Measurements from ENCODE around the gene PPP2R2C.

The PPP2R2C gene

GRCh38 chr4:6290769-6291547 is 181.5 kb downstream of the PPP2R2C start:
- no peak for TF ChIP-seq YY1 (IDR thresholded peaks at IDR 0.05; ENCODE audit: insufficient read depth, insufficient read length)
- no peak for TF ChIP-seq ZNF274 (IDR thresholded peaks at IDR 0.05; ENCODE audit: low read depth, low read length)
- no peak for TF ChIP-seq SUZ12 (IDR thresholded peaks at IDR 0.05; ENCODE audit: extremely low read depth, insufficient read depth, insufficient read length)
- no peak for DNase-seq (ENCODE audit: low read depth, low spot score)
- H3K9me3 ChIP-seq (ENCODE audit: insufficient read depth, low read length) = no peaks in the 10 kb centered on the region
- no peak overlapping the region for H3K9ac ChIP-seq (ENCODE audit: insufficient read length, low read depth)
- H3K4me3 ChIP-seq (ENCODE audit: insufficient read length, low read depth) = no peak overlapping the region
- no peaks in the 10 kb centered on the region for H3K27me3 ChIP-seq (ENCODE audit: insufficient read depth, insufficient read length)
- no peaks in the 10 kb centered on the region for H3K4me1 ChIP-seq (ENCODE audit: insufficient read depth, insufficient read length)
- peaks cover 79% of the 10 kb centered on the region for H3K36me3 ChIP-seq (ENCODE audit: insufficient read depth, insufficient read length, low read length)

DNA sequence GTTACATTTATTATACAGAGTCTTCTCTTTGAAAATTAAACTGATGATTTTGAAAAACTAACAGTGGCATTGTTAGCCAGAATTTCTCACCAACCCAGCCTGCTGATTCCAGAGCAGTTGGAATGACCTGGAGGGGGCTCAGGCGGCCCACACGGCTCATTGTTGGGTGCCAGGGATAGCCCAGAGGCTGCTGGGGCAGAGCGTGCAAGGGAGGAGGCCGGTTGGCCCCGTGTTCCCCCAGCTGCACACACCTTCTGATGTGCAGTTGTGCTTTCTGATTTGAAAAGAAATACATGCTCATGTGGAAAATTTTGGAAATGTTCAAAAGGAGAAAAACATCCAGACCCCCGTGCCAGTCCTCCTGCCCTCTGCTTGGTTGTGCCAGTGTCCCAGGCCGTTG is 182.2 kb downstream of the PPP2R2C start:
- H3K27me3 ChIP-seq (ENCODE audit: insufficient read depth, insufficient read length) = no peaks in the 10 kb centered on the region
- H3K4me3 ChIP-seq (ENCODE audit: insufficient read length, low read depth) = no peak overlapping the region
- H3K9ac ChIP-seq (ENCODE audit: insufficient read length, low read depth) = no peak overlapping the region
- H3K36me3 ChIP-seq (ENCODE audit: insufficient read depth, insufficient read length, low read length) = peaks cover 79% of the 10 kb centered on the region
- H3K4me1 ChIP-seq (ENCODE audit: insufficient read depth, insufficient read length) = no peaks in the 10 kb centered on the region
- no peak for TF ChIP-seq ZNF274 (IDR thresholded peaks at IDR 0.05; ENCODE audit: low read depth, low read length)
- no peak for TF ChIP-seq YY1 (IDR thresholded peaks at IDR 0.05; ENCODE audit: insufficient read depth, insufficient read length)
- no peak for TF ChIP-seq SUZ12 (IDR thresholded peaks at IDR 0.05; ENCODE audit: extremely low read depth, insufficient read depth, insufficient read length)
- DNase-seq (ENCODE audit: low read depth, low spot score) = no peak
- no peaks in the 10 kb centered on the region for H3K9me3 ChIP-seq (ENCODE audit: insufficient read depth, low read length)

DNA sequence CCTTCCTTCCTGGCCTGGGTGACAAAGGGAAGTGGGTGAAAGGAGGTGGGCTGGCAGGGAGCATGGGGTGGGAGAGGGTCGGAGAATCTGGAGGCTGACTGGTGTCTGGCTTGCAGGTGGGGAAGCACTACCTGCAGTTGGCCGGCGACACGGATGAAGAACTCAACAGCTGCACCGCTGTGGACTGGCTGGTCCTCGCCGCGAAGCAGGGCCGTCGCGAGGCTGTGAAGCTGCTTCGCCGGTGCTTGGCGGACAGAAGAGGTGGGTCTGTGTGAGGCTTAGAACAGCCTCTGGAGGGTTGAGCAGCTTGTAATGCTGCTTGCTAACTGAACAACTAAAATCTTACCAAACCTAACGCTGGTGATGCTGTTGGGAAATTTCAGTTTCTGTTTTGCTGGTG is 183.5 kb downstream of the PPP2R2C start:
- no peak for DNase-seq (ENCODE audit: low read depth, low spot score)
- no peak for TF ChIP-seq SUZ12 (IDR thresholded peaks at IDR 0.05; ENCODE audit: extremely low read depth, insufficient read depth, insufficient read length)
- no peak for TF ChIP-seq YY1 (IDR thresholded peaks at IDR 0.05; ENCODE audit: insufficient read depth, insufficient read length)
- no peak for TF ChIP-seq ZNF274 (IDR thresholded peaks at IDR 0.05; ENCODE audit: low read depth, low read length)
- Histone ChIP-seq H3K4me3 (ENCODE audit: insufficient read length, low read depth) (no peak overlapping the region), H3K27me3 (ENCODE audit: insufficient read depth, insufficient read length) (no peaks in the 10 kb centered on the region), H3K4me1 (ENCODE audit: insufficient read depth, insufficient read length) (no peaks in the 10 kb centered on the region), H3K9ac (ENCODE audit: insufficient read length, low read depth) (no peak overlapping the region), H3K36me3 (ENCODE audit: insufficient read depth, insufficient read length, low read length) (peaks cover 68% of the 10 kb centered on the region), H3K9me3 (ENCODE audit: insufficient read depth, low read length) (no peaks in the 10 kb centered on the region)

GRCh38 chr4:6288342-6288741 is 184.1 kb downstream of the PPP2R2C start:
- Histone ChIP-seq H3K9ac (ENCODE audit: insufficient read length, low read depth) (no peak overlapping the region), H3K36me3 (ENCODE audit: insufficient read depth, insufficient read length, low read length) (peaks cover 68% of the 10 kb centered on the region), H3K4me3 (ENCODE audit: insufficient read length, low read depth) (no peak overlapping the region), H3K9me3 (ENCODE audit: insufficient read depth, low read length) (no peaks in the 10 kb centered on the region), H3K27me3 (ENCODE audit: insufficient read depth, insufficient read length) (no peaks in the 10 kb centered on the region), H3K4me1 (ENCODE audit: insufficient read depth, insufficient read length) (no peaks in the 10 kb centered on the region)
- DNase-seq (ENCODE audit: low read depth, low spot score) = no peak
- TF ChIP-seq ZNF274 (IDR thresholded peaks at IDR 0.05; ENCODE audit: low read depth, low read length) = no peak
- no peak for TF ChIP-seq YY1 (IDR thresholded peaks at IDR 0.05; ENCODE audit: insufficient read depth, insufficient read length)
- TF ChIP-seq SUZ12 (IDR thresholded peaks at IDR 0.05; ENCODE audit: extremely low read depth, insufficient read depth, insufficient read length) = no peak

- Histone ChIP-seq H3K9me3 (ENCODE audit: insufficient read depth, low read length) (no peaks in the 10 kb centered on the region), H3K36me3 (ENCODE audit: insufficient read depth, insufficient read length, low read length) (peaks cover 73% of the 10 kb centered on the region), H3K4me1 (ENCODE audit: insufficient read depth, insufficient read length) (no peaks in the 10 kb centered on the region), H3K9ac (ENCODE audit: insufficient read length, low read depth) (no peak overlapping the region), H3K27me3 (ENCODE audit: insufficient read depth, insufficient read length) (no peaks in the 10 kb centered on the region), H3K4me3 (ENCODE audit: insufficient read length, low read depth) (no peak overlapping the region)
- TF ChIP-seq SUZ12 (IDR thresholded peaks at IDR 0.05; ENCODE audit: extremely low read depth, insufficient read depth, insufficient read length) (no peak), YY1 (IDR thresholded peaks at IDR 0.05; ENCODE audit: insufficient read depth, insufficient read length) (no peak)
- no peak for DNase-seq (ENCODE audit: low read depth, low spot score)
Observed at GRCh38 chr4:6287017-6287788, 185.2 kb downstream of the PPP2R2C start.

DNA sequence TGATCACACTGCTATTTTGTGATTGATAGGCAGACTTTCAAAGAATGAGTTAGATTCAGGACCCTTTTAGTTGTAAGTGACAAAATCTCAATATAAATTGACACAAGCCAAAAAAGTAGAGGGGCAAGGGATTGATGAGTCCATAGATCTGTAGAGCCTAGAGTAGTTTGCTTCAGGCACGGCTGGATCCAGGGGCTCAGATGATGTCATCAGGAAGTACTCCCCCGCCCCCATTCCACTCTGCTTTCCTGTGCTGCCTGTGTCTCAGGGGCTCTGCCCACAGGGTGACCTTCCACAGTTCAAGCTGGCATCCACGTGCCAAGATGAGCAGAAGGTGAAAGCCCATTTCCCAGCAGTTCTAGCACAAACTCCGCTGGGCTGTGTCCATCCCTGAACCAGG is 189.1 kb downstream of the PPP2R2C start:
- no peak for TF ChIP-seq YY1 (IDR thresholded peaks at IDR 0.05; ENCODE audit: insufficient read depth, insufficient read length)
- no peak for TF ChIP-seq SUZ12 (IDR thresholded peaks at IDR 0.05; ENCODE audit: extremely low read depth, insufficient read depth, insufficient read length)
- TF ChIP-seq ZNF274 (IDR thresholded peaks at IDR 0.05; ENCODE audit: low read depth, low read length) = no peak
- DNase-seq (ENCODE audit: low read depth, low spot score) = no peak
- H3K9ac ChIP-seq (ENCODE audit: insufficient read length, low read depth) = no peak overlapping the region
- no peaks in the 10 kb centered on the region for H3K27me3 ChIP-seq (ENCODE audit: insufficient read depth, insufficient read length)
- H3K9me3 ChIP-seq (ENCODE audit: insufficient read depth, low read length) = no peaks in the 10 kb centered on the region
- no peak overlapping the region for H3K4me3 ChIP-seq (ENCODE audit: insufficient read length, low read depth)
- H3K36me3 ChIP-seq (ENCODE audit: insufficient read depth, insufficient read length, low read length) = peaks cover 73% of the 10 kb centered on the region
- H3K4me1 ChIP-seq (ENCODE audit: insufficient read depth, insufficient read length) = peaks cover 8% of the 10 kb centered on the region

- DNase-seq (ENCODE audit: low read depth, low spot score) = no peak
- TF ChIP-seq YY1 (IDR thresholded peaks at IDR 0.05; ENCODE audit: insufficient read depth, insufficient read length) (no peak), SUZ12 (IDR thresholded peaks at IDR 0.05; ENCODE audit: extremely low read depth, insufficient read depth, insufficient read length) (no peak), ZNF274 (IDR thresholded peaks at IDR 0.05; ENCODE audit: low read depth, low read length) (no peak)
- peaks cover 8% of the 10 kb centered on the region for H3K4me1 ChIP-seq (ENCODE audit: insufficient read depth, insufficient read length)
- no peak overlapping the region for H3K9ac ChIP-seq (ENCODE audit: insufficient read length, low read depth)
- H3K27me3 ChIP-seq (ENCODE audit: insufficient read depth, insufficient read length) = no peaks in the 10 kb centered on the region
- H3K9me3 ChIP-seq (ENCODE audit: insufficient read depth, low read length) = no peaks in the 10 kb centered on the region
- no peak overlapping the region for H3K4me3 ChIP-seq (ENCODE audit: insufficient read length, low read depth)
- peaks cover 76% of the 10 kb centered on the region for H3K36me3 ChIP-seq (ENCODE audit: insufficient read depth, insufficient read length, low read length)
Observed at GRCh38 chr4:6282314-6282771, 190.1 kb downstream of the PPP2R2C start.

Measured in NT2/D1 (cell line).